GM21717 (cell line): ENCODE data around the gene EXOC3L2.

Experiments
- ATAC-seq: cut with Tn5 transposase; IDR thresholded peaks from one replicate; pipeline ENCODE4 v1.9.1; 2021; ENCODE audit warnings: mild to moderate bottlenecking, moderate library complexity; ENCODE audit not compliant: unreplicated experiment

Gene EXOC3L2

GRCh38 chr19:45162608-45163143, 82.5 kb downstream of the EXOC3L2 start:
- ATAC-seq: no peak
